Rectal smooth muscle tissue (tissue), 1 donor: Measurements from ENCODE around the gene PTPRD.
A peak's percentile ranks its signal among the peaks of the same experiment; 100 is the strongest.

ENCODE experiments used
- H3K27ac ChIP-seq: one replicate; pipeline ENCODE4 v1.7.0; 2013; ENCODE audit warnings: low read depth, low read length, inconsistent platforms
- H3K27me3 ChIP-seq: one replicate; pipeline ENCODE4 v1.7.0; 2013; ENCODE audit warnings: low read length; ENCODE audit not compliant: control insufficient read depth, insufficient read depth
- H3K36me3 ChIP-seq: one replicate; pipeline ENCODE4 v1.7.0; 2013; ENCODE audit warnings: low read length; ENCODE audit not compliant: control insufficient read depth, insufficient read depth
- H3K4me1 ChIP-seq: one replicate; pipeline ENCODE4 v1.7.0; 2013; ENCODE audit warnings: low read length; ENCODE audit not compliant: control insufficient read depth, insufficient read depth
- H3K4me3 ChIP-seq: one replicate; pipeline ENCODE4 v1.7.0; 2013; ENCODE audit warnings: low read length
- H3K9ac ChIP-seq: one replicate; pipeline ENCODE4 v1.7.0; 2013; ENCODE audit warnings: low read length

The PTPRD gene

DNA sequence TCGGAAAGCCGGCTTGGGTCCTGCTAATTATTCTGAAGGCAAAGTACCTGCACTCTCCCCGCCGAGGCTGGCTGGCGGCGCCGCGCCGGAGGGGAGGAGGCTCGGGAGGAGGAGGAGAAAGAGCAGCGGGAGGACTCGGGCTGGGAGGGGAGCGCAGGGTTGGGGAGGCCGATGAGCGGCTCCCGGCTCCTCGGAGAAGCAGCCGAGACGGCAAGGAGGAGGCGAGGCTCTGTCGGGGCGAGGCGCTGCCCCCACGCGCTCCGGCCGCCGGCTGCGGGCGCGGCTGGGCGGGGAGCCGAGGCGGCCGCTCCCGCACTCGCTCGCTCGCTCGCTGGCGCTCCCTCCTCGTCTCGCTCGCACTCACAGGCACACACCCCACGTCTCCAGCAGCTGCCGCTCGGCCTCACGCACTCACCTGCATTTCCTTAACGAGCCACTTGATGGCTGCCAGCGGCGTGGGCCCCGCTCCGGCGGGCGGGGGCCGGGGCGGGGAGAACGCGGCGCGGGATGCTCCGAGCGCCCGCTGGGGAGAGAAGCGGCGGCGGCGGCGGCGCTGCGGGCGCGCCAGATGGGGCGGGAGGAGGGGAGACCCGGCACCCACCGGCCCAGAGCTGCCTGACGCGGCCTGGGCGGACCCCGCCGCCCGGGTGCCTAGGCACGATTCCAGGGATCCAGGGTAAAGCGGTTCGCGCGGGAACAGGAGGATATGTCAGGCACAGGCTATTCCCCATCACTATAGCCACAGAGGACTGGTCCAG lies at the start of gene PTPRD:
PTPRD (minus strand) TSS at position 362 of the 758 bp plus-strand sequence.
- Histone ChIP-seq H3K4me1 (no peaks in the 10 kb centered on the region), H3K4me3 (peak within 1 kb of the TSS; percentile 25), H3K9ac (no peak within 1 kb of the TSS), H3K36me3 (no peaks in the 10 kb centered on the region), H3K27ac (no peak within 1 kb of the TSS), H3K27me3 (peaks cover 6% of the 10 kb centered on the region)

DNA sequence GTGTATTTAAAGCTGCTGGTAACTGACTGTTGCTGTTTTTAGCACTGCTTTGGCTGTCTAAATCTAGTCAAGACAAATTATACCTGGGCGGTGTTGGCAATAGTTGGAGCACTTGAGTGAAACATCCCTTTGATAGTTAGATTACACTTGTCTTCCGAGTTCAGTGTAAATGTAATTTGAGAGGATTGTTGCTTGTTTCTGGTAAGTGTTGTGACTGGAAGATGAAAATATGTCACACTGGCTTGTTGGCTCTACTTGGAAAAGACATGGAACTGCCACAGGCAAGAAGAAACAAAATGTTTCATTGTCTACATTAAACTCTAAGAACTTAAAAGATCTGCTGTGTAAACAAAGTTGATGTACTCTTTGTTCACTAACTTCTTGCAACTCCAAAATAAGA lies 49.2 kb upstream of the PTPRD start:
- H3K27ac ChIP-seq = no peak overlapping the region
- no peaks in the 10 kb centered on the region for H3K4me1 ChIP-seq
- H3K4me3 ChIP-seq = no peak overlapping the region
- no peaks in the 10 kb centered on the region for H3K36me3 ChIP-seq
- no peaks in the 10 kb centered on the region for H3K27me3 ChIP-seq
- no peak overlapping the region for H3K9ac ChIP-seq

DNA sequence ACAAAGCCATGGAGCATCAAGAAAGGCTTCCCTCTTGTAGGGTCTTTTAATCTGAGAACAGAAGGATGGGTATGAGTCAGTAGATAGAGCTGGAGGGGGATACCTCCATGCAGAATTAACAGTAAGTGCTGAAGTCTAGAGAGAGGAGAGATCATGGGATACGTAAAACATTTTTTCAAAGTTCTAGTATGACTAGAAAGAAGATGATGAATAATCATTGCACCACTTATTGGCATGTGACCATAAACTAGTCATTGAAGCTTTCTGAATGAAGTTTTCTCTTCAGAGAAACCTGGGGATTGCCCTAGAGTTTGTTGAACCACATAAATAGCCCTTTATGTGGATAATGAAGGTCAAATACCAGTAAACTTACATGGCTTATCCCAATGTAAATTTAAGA lies 48.6 kb upstream of the PTPRD start:
- Histone ChIP-seq H3K27me3 (no peaks in the 10 kb centered on the region), H3K9ac (no peak overlapping the region), H3K4me1 (no peaks in the 10 kb centered on the region), H3K36me3 (no peaks in the 10 kb centered on the region), H3K27ac (no peak overlapping the region), H3K4me3 (no peak overlapping the region)

DNA sequence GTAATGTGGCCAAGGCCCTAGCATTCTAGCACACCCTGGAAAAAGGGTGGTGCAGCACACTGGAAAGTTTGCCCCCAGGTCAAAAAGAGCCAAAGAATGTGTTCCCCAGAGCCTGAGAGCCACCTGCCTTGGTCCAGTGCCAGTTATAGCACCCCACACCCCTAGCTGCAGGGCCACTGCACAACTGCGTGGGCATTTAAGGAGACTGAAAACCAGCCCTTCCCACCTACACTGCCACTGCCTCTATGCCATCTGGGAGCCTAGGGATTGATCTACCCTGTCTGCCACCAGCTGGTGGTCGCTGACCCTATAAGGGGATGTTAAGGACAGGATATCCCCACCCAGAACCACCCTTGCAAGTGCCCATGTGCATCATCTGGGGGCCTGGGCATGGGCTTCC lies 38.2 kb upstream of the PTPRD start:
- Histone ChIP-seq H3K4me3 (no peak overlapping the region), H3K9ac (no peak overlapping the region), H3K4me1 (no peaks in the 10 kb centered on the region), H3K27me3 (no peaks in the 10 kb centered on the region), H3K27ac (no peak overlapping the region), H3K36me3 (no peaks in the 10 kb centered on the region)

DNA sequence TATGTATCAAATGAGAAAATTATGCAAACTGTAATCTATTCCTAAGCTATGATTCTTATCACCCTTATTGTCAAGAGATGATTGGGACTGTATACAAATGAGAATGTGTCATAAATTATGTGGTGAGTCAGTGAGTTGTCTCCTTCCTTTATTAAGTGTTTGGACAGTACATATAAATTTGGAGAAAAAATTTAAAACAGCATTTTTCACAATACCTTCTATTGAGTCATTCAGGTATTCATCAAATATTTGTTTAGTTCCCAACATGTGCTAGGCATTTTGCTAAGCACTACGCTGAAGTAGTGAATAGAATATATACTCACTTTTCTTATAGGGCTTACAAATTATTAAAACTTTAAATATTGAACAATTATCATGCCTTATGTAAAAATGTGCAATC lies 36.3 kb upstream of the PTPRD start:
- Histone ChIP-seq H3K27me3 (no peaks in the 10 kb centered on the region), H3K27ac (no peak overlapping the region), H3K9ac (no peak overlapping the region), H3K36me3 (no peaks in the 10 kb centered on the region), H3K4me1 (no peaks in the 10 kb centered on the region), H3K4me3 (no peak overlapping the region)

DNA sequence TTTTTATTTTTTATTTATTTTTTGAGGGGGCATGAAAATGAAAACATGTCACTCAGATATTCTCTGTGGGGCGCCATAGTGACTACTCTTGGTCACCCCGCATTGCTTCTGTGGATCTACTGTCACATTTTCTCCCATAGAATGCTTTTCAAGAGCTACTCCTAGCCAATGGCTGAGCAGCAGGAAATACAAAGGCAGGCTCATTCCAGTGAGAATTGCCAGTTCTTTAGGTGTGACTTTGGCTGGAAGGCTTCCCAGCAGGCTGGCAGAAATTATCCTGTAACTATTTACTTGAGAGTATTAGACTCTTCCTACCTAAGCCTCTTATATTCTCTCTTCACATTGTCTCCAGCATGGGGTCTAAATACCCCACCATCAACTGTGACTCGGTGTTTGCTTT lies 21.0 kb upstream of the PTPRD start:
- Histone ChIP-seq H3K27ac (no peak overlapping the region), H3K4me3 (no peak overlapping the region), H3K36me3 (no peaks in the 10 kb centered on the region), H3K9ac (no peak overlapping the region), H3K4me1 (no peaks in the 10 kb centered on the region), H3K27me3 (no peaks in the 10 kb centered on the region)

DNA sequence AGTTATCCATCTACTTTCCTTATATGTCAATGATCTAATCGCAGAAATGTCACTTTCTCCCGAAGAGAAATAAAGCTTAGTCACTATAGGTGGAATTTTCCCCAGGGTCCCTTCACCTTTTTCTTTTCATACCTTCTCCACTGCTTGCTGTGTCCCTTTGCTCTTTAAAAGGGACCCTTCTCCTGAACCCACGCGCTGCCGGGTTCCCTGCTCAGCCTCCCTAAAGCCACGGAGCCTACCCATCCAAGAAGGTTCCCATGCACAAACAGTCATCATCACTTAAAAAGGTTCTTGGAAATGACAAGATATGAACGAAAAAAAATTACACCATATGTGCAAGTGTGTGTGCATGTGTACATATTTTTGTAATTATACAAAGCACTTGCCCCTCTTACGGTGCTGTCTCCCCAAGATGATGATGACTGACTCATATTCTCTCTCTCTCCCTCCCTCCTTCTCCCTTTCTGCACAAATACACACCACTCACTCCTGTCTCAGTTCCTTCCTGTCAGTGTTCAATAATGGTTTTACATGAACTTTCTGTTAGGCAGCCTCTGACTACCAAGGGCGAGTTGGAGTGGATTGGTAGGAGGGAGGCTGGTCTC lies 1.5 kb upstream of the PTPRD start:
- Histone ChIP-seq H3K9ac (no peak overlapping the region), H3K27me3 (peaks cover 6% of the 10 kb centered on the region)

DNA sequence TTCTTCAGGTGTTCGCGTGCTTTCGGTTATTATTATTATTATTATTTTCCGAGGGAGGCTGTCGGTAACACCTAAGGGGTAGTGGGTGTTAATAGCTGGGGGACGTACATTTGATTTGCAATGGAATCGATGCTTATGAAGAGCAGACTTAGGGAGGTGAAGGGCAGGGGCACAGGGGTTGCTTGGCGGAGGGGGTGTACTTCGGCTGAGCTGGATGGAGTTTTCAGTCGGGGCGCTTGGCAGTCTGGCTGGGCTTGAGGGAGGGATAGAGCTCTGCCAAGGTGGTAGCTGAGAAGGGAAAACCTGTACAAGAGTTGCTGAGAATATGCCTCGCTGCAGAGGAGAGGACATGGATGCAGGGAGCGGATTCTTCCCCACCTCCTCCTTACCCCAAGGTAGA lies 617 bp upstream of the PTPRD start:
- no peak overlapping the region for H3K9ac ChIP-seq
- H3K36me3 ChIP-seq = no peaks in the 10 kb centered on the region
- H3K4me3 ChIP-seq = no peak overlapping the region

More for the DNA sequence above, 1.5 kb upstream of the PTPRD start:
- no peak overlapping the region for H3K4me3 ChIP-seq
- no peak overlapping the region for H3K27ac ChIP-seq
- no peaks in the 10 kb centered on the region for H3K4me1 ChIP-seq
- H3K36me3 ChIP-seq = no peaks in the 10 kb centered on the region

DNA sequence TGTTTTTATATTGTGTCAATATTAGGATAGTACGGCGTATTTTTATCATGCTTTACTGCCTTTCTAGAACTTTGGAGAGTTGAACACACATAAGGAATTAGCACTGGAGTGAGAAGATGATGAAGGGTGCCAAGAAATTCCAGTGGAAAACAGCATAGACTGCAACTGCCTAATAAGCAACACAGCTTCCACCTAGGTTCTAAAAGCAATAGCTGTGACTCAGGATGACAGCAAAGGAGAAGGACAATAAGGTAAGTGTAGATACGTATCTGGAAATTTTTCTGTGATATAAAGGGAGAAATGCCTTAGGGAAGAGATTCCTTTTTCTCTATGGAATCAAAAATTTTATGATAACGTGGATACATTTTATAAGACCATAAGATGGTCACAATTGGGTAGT lies 7.4 kb downstream of the PTPRD start:
- H3K27ac ChIP-seq = no peak overlapping the region
- no peaks in the 10 kb centered on the region for H3K27me3 ChIP-seq
- no peaks in the 10 kb centered on the region for H3K4me1 ChIP-seq
- no peak overlapping the region for H3K9ac ChIP-seq
- no peaks in the 10 kb centered on the region for H3K36me3 ChIP-seq
- no peak overlapping the region for H3K4me3 ChIP-seq

More for the DNA sequence above, 617 bp upstream of the PTPRD start:
- no peaks in the 10 kb centered on the region for H3K4me1 ChIP-seq
- H3K27ac ChIP-seq = no peak overlapping the region
- peaks cover 6% of the 10 kb centered on the region for H3K27me3 ChIP-seq

DNA sequence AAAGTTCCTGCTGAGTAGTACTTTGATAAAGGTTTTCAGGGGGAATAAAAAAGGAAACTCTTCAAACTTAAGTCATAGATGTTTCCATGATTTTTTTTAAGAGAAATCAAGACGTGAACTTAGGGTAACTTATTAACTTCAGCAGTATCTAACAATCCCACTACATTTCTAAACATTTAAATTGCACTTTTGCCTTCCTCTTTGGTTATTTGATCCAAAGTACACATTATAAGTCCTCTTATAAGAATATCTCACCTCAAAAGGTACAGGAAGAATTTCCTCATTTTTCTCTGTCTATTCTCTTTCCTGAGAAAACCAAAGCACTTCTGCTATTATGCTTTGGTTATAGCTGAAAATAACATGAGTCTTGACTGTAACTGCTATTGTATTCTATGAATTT lies 7.9 kb downstream of the PTPRD start:
- Histone ChIP-seq H3K27ac (no peak overlapping the region), H3K36me3 (no peaks in the 10 kb centered on the region), H3K4me1 (no peaks in the 10 kb centered on the region), H3K9ac (no peak overlapping the region), H3K4me3 (no peak overlapping the region), H3K27me3 (no peaks in the 10 kb centered on the region)

DNA sequence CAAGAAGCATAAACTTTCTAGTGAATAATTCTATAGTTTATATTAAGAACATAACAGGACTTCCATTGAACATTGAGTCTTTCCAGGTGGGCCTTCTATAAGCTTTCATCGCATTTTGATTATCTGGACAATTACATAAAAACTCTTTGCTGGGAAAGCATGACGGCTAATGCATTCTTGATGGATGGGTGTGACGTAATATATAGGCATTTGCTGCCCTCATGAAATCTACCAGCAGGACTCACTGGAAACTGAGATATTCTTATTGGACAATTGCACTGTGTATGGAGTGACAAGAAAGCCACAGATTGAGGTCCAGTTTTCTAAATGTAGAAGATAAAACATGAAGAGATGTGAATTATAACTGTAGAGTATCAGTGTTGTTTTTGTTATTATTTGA lies 15.0 kb downstream of the PTPRD start:
- Histone ChIP-seq H3K4me1 (no peaks in the 10 kb centered on the region), H3K4me3 (no peak overlapping the region), H3K36me3 (no peaks in the 10 kb centered on the region), H3K27me3 (no peaks in the 10 kb centered on the region), H3K9ac (no peak overlapping the region), H3K27ac (no peak overlapping the region)

DNA sequence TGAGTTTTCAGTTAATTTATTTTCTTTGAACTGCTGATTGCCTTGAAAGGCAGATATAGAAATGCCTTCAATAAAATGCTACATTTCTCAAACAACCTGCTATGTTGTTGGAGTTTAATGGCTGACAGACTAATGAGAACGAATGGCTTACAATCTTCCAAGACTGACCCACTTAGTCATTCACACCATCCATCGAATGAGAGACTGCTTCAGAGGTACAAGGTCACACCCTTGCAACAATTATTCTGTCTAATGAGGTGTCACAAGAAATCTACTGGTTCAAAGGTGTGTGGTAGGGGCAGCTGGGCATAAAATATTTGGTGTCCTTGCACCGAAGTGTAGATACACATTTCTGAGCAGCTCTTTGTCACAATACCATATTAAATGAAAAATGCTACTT lies 18.3 kb downstream of the PTPRD start:
- H3K4me1 ChIP-seq = no peaks in the 10 kb centered on the region

DNA sequence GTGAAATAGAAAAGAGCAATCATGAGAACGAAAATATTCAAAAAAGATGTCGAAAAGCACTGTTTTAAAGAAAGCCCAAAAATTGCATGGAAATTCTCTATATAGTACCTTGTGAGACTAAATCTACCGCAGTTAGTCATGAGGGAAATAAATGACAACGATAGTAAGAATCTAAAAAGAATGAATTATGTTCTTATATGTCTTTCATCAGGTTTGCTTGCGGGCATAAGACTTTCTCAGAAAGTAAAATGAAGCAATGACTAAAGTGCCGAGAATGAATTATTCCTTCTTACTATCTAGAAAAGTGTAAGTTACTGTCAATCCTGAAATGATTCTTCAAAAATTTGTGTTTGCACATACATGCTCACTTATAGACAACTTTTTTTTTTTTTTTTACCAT lies 26.4 kb downstream of the PTPRD start:
- Histone ChIP-seq H3K36me3 (no peaks in the 10 kb centered on the region), H3K27ac (no peak overlapping the region), H3K27me3 (no peaks in the 10 kb centered on the region), H3K4me3 (no peak overlapping the region), H3K9ac (no peak overlapping the region), H3K4me1 (no peaks in the 10 kb centered on the region)

More for the DNA sequence above, 18.3 kb downstream of the PTPRD start:
- Histone ChIP-seq H3K27me3 (no peaks in the 10 kb centered on the region), H3K36me3 (no peaks in the 10 kb centered on the region), H3K27ac (no peak overlapping the region), H3K4me3 (no peak overlapping the region), H3K9ac (no peak overlapping the region)
